ENCODE data around the gene TSR3.

DNA sequence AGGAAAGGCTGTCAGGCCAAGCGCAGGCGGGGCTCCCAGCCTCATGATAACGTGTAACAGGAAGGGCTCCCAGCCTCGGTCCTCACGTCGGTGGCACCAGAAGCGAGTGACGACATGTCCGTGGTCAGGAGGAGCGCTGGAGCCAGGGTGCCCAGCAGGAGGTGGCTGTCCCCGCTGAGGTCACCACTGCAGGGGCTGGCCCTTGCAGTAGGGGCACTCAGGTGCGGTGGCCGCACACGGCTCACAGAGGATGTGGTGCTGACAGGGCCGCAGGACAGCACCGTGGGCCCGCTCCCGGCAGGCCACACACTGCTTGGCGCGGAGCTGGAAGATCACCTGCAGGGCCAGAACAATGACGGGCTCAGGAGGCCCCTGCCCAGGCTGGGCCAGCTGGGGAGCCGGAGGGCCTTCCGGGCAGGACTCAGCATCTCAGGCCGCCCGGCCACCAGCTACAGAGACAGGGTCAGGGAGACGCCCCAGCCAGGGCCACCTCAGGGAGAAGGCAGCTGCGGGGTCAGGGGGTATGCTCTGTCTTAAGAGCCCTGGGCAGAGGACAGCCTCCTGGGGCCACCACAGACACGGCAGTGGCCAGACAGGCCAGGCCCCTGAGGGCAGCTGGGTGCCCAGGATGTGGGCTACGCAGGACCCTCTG, 14.5 kb upstream of the TSR3 start:
- TF ChIP-seq, protein P1, sequence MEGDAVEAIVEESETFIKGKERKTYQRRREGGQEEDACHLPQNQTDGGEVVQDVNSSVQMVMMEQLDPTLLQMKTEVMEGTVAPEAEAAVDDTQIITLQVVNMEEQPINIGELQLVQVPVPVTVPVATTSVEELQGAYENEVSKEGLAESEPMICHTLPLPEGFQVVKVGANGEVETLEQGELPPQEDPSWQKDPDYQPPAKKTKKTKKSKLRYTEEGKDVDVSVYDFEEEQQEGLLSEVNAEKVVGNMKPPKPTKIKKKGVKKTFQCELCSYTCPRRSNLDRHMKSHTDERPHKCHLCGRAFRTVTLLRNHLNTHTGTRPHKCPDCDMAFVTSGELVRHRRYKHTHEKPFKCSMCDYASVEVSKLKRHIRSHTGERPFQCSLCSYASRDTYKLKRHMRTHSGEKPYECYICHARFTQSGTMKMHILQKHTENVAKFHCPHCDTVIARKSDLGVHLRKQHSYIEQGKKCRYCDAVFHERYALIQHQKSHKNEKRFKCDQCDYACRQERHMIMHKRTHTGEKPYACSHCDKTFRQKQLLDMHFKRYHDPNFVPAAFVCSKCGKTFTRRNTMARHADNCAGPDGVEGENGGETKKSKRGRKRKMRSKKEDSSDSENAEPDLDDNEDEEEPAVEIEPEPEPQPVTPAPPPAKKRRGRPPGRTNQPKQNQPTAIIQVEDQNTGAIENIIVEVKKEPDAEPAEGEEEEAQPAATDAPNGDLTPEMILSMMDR (conservative IDR thresholded peaks at IDR 0.05; ENCODE audit: low read length) = no peak
- TF ChIP-seq EZH2phosphoT487 (IDR thresholded peaks at IDR 0.05; ENCODE audit: borderline replicate concordance) = no peak

All from Loucy (cell line).